GM21786 (cell line): ENCODE data around the gene SLIT3.

ENCODE experiments used
- ATAC-seq: cut with Tn5 transposase; IDR thresholded peaks from one replicate; pipeline ENCODE4 v1.9.1; 2021; ENCODE audit not compliant: unreplicated experiment

The SLIT3 gene

GRCh38 chr5:169048181-169049125 lies 252.5 kb downstream of the SLIT3 start:
- no peak for ATAC-seq

GRCh38 chr5:169044962-169045361 lies 256.0 kb downstream of the SLIT3 start:
- no peak for ATAC-seq

GRCh38 chr5:169041180-169041579 lies 259.8 kb downstream of the SLIT3 start:
- no peak for ATAC-seq

- ATAC-seq = no peak
These were observed 261.3 kb downstream of the SLIT3 start for GRCh38 chr5:169039592-169039991.

GRCh38 chr5:169037466-169037865 lies 263.5 kb downstream of the SLIT3 start:
- no peak for ATAC-seq

GRCh38 chr5:169036079-169036805 lies 264.7 kb downstream of the SLIT3 start:
- no peak for ATAC-seq

GRCh38 chr5:169029661-169030274 lies 271.2 kb downstream of the SLIT3 start:
- no peak for ATAC-seq

- ATAC-seq = no peak
These were observed 271.9 kb downstream of the SLIT3 start for GRCh38 chr5:169029037-169029436.

GRCh38 chr5:169027501-169028061 lies 273.4 kb downstream of the SLIT3 start:
- ATAC-seq = no peak

- ATAC-seq = no peak
These were observed 275.4 kb downstream of the SLIT3 start for GRCh38 chr5:169025491-169025890.

- no peak for ATAC-seq
These were observed 276.5 kb downstream of the SLIT3 start for GRCh38 chr5:169024421-169024820.

GRCh38 chr5:169022718-169023117 lies 278.2 kb downstream of the SLIT3 start:
- ATAC-seq = no peak

- ATAC-seq = no peak
These were observed 280.8 kb downstream of the SLIT3 start for GRCh38 chr5:169020102-169020501.

- no peak for ATAC-seq
These were observed 282.0 kb downstream of the SLIT3 start for GRCh38 chr5:169018925-169019324.

GRCh38 chr5:169015991-169016390 lies 284.9 kb downstream of the SLIT3 start:
- ATAC-seq = no peak

- ATAC-seq = no peak
These were observed 287.1 kb downstream of the SLIT3 start for GRCh38 chr5:169013846-169014245.

GRCh38 chr5:169013208-169013728 lies 287.7 kb downstream of the SLIT3 start:
- no peak for ATAC-seq

- no peak for ATAC-seq
These were observed 288.5 kb downstream of the SLIT3 start for GRCh38 chr5:169012450-169012849.

GRCh38 chr5:169011451-169011850 lies 289.5 kb downstream of the SLIT3 start:
- ATAC-seq = no peak

- no peak for ATAC-seq
These were observed 289.9 kb downstream of the SLIT3 start for GRCh38 chr5:169011009-169011408.

GRCh38 chr5:169009123-169009522 lies 291.8 kb downstream of the SLIT3 start:
- ATAC-seq = no peak
